Skeletal muscle cell (primary cell): ENCODE measurements around the gene SHLD1.

ENCODE experiments used
- DNase-seq: peaks from one replicate; pipeline ENCODE4 v3.0.0-alpha.2; 2010; ENCODE audit warnings: low read depth
- H3K4me3 ChIP-seq: 2 replicates; pipeline ENCODE4 v1.5.1; 2011; ENCODE audit warnings: low read depth, mild to moderate bottlenecking, control low read depth, low read length, moderate library complexity

SHLD1 gene

DNA sequence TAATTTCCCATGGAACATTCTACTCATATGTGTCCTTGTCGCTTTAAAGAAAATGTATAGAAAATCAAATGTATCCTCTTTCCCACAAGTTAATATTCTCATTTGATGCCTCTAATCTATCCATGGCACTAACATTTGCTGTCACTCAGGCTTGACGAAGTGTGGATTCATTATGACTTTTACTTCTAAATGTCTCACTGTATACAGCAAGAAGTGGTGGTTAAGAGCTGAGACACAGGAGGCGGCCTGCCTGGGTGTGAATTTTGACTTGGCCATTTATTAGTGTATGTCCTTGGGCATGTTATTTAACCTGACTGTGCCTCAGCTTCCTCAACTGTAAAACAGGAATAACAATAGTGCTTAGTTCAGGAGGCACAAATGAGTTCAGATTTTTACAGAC lies 130.1 kb downstream of the SHLD1 start:
- DNase-seq: no peak
- no peak overlapping the region for H3K4me3 ChIP-seq

DNA sequence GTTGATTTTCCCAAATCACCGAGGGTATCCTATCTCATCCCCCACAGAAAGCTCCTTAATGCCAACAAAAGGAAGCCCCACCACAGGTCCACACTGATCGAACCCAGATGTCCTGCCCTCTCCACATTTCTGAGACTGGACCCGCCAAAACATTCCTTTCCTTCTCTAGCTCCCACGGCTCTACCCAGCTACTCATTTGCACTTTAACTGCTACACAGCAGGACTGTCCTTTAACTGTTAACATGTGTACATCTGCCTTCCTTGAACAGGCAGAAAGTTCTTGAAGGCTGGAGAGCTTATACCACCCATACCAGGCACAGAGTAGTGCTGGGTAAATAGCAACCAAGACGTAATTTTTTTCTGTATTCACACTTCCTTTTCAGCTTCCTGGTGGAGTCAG lies 131.5 kb downstream of the SHLD1 start:
- H3K4me3 ChIP-seq: no peak overlapping the region
- no peak for DNase-seq

DNA sequence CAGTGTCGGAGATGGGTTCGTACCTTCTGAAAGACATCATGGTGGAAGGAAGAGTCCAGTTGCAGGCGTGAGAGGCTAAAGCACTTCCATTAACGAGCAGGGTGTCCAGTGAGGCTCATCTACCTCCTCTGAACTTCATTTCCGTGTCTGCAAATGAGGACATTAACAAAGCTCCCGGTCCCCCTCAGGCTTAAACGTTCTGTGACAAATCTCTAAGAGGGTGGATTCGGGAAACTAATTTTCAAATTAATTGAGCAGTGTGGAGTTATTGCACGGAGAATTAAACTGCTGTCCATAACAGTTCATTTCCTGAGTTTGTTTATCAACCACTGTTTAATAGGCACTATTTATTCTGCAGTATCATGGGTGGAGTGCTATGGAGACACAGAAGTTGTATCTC lies 132.0 kb downstream of the SHLD1 start:
- DNase-seq: no peak

DNA sequence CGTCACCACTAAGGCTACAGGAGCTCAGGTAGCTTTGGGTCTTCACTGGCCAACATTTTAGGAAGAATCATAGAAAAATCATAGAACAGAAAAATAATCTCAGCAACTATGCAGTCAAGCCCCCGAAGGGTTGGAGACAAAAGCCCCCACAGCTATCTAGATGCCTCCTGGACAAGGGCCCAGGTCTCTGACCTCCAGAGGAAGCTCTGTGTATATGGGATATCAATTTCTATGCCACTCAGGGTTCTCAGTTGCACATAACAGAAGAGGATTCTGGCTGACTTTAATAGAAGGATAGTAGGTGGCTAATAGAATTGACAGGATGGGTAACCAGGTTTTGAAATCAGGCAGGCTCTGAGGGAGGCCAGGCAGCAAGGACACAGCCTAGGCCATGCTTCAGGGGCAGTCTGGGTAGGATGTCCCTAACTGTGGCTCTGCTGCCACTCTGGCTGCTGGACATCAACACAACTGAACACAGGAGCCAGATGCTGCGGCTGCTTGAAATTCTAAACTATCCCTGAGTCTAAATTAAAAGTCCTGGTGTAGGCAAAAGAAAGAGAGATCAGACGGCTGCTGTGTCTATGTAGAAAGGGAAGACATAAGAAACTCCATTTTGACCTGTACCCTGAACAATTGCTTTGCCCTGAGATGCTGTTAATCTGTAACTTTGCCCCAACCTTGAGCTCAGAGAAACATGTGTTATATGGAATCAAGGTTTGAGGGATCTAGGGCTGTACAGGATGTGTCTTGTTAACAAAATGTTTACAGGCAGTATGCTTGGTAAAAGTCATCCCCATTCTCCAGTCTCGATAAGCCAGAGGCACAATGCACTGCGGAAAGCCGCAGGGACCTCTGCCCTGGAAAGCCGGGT lies 134.5 kb downstream of the SHLD1 start:
- DNase-seq: no peak
- H3K4me3 ChIP-seq: no peak overlapping the region

More for the DNA sequence above, 132.0 kb downstream of the SHLD1 start:
- no peak overlapping the region for H3K4me3 ChIP-seq

DNA sequence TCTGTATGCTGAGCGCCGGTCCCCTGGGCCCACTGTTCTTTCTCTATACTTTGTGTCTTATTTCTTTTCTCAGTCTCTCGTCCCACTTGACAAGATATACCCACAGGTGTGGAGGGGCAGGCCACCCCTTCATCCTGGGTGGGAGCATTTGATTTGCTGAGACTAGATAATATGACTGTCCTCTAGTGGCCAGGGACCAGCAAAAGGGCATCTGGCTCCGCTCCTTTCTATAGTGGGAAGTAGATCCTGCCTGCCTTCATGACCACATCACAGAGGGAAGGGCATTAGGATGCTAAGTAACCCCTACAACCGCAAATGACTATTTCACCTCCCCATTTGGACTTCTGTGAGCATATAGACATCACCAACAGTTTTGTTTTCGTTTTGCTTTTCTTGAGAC lies 135.7 kb downstream of the SHLD1 start:
- H3K4me3 ChIP-seq: no peak overlapping the region

DNA sequence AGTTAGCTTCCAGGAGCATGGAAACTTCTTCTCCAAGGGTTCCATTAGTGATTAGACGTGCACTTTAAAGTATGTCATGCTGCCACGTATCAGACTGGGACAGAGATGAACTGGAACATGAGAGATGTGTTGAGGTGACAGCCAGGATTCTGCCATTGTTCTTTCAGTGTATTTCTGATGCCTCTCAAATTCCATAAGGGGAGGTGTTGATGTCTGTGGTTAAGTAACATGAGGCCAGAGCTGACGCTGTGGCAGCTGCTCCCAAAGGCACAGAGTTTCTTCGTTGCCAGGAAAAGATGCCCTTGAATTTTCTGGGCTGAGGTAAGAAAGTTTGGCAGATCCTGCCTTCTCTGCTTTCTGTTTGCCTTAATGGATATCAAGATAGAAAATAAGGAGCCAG lies 136.6 kb downstream of the SHLD1 start:
- no peak for DNase-seq
- H3K4me3 ChIP-seq: no peak overlapping the region

More for the DNA sequence above, 135.7 kb downstream of the SHLD1 start:
- DNase-seq: no peak

DNA sequence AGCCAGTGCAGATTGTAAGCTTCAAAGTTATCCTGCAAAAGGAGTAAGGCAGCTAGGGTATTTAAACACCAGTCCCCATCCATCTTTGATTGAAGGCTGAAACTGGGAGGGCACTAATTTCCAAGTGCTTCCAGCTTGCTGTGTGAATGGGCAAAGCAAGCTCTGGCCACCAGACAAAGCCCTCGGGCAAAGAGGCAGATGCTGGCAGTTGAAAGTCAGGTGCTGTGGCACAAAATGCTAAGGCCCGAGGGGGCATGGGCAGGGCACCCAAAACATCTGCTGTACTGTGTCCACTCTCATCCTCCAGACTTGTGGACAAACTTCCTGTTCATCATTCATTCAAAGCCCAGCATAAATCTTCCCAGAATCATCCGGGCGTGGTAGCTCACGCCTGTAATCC lies 137.2 kb downstream of the SHLD1 start:
- H3K4me3 ChIP-seq: no peak overlapping the region
- DNase-seq: no peak

DNA sequence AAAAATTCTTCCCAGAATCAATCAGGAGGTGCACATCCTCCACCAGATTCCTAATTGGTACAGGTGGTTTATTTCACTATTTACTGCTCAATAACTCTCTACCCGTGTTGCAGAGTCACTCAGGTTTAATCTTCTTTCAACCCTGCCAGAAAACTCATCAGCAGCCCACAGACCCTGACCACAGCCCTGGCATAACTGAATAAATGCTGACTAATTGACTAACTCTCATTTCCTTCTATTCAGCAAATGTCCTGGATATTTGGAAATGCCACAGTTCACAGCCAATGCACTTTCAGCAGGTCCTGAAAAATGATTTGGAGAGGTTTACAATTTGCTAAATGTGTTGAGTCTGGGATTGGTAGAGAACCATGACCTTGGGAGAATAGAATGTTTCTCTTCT lies 137.8 kb downstream of the SHLD1 start:
- DNase-seq: no peak
- no peak overlapping the region for H3K4me3 ChIP-seq

DNA sequence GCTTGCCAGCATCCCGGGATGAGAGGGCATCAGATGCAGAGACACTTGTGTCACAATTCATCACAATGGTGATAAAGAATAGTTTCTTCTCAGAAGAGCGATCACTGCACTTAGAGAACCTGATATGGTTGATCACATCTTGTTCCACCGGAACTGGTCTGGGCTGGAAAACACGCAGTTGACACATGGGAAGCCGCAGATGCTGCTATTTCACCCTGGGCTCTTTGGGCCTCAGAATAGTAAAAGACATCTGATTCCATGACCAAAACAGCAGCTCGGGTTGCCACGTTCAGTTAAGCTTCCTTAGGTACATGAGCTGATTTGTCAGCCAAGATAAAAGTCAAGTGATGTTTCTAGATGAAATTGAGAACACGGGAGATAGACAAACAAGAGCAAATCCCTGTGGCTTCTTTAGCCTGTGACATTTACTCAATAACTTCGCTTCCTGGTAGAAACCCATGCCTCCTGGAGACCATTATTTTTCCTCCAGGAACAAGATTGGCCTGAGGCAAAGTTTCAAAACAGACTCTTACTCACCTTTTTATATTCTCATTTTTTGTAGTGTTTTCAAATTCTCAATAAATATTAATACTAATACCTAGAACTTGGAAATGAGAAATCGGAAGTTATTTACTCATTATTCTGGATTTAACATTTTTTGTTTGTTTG lies 140.7 kb downstream of the SHLD1 start:
- no peak for DNase-seq
- no peak overlapping the region for H3K4me3 ChIP-seq

DNA sequence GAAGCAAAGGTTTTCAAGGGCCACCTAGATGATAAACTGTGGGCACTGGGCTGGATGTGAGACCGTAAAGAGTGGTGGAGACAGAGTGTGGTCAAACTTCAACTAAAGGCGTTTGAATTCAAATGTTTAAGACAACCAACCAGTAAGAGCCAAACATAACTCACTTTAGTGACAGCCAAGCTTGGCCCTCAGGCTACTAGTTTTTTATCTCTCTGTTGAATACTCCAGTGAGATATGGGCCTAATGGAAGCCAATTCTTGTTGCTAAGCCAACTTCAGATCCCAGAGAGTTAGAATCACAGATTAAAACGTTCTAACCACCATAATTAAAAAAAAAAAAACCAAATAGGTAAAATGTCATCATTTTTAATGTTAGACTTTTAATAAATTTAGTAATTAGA lies 142.9 kb downstream of the SHLD1 start:
- no peak overlapping the region for H3K4me3 ChIP-seq
- no peak for DNase-seq

DNA sequence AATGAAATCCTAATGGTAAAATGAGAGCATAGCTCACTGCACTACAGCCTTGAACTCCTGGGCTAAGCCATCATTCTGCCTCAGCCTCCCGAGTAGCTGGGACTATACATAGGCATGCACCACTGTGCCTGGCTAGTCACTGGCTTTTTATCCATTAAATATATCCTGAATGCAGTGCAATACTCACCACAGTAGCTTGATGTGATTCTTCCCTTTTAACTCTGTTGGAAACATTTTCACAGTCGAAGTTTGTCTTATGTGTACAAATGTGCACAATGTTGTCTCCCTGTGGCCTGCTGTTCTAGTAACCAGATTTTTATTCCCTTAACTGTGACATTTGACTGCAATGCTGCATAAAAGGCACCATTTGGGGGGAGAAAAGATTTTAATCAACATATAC lies 143.4 kb downstream of the SHLD1 start:
- no peak for DNase-seq

DNA sequence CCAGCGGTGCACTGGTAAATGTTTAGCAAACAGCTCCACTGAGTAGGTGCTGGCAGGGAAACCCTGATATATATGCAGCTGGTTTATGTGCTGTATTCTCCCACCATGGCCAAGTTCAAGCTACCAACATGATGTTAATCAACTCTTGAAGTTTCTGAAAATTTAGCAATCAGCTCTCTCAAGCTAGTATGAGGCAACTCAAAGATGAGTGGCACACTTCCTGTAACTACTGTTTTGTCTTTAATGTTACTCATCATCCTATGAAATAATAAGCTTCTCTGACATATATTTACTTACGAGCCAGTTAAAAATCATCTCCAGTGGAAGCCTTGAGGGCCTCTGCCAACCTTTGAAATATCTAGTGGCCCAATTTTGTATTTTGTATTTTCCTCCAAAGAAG lies 145.4 kb downstream of the SHLD1 start:
- no peak for DNase-seq
- H3K4me3 ChIP-seq: no peak overlapping the region

More for the DNA sequence above, 143.4 kb downstream of the SHLD1 start:
- no peak overlapping the region for H3K4me3 ChIP-seq

DNA sequence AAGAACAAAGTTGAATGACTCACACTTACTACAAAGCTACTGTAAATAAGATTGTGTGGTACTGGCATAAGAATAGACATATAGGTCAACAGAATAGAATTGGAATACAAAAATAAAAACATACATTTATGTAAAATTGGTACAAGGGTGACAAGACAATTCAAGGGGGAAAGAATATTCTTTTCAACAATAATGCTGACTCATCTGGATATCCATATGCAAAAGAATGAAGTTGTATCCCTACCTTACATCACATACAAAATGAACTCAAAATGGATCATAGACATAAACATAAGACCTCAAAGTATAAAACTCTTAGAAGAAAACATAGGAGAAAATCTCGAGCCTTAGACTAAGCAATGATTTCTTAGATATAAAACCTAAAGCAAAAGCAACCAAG lies 149.2 kb downstream of the SHLD1 start:
- no peak for DNase-seq
- H3K4me3 ChIP-seq: no peak overlapping the region

DNA sequence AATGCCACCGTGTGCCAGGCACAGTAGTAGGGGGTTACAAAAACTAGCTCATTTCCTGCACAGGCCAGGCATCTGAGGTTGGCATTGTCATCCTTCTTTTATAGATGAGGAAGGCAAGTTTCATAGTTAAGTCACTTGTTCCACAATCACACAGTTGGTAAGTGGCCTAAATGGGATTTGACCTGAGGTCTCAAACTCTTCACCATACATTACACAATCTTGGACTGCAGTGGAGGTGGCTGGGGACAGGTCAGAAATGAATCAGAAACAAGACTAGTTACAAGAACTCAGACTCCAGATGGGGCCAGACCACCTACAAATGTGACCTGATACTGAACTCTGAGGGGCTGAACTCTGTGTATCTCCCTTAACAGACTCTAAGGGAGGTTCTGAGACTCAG lies 150.7 kb downstream of the SHLD1 start:
- no peak for DNase-seq
- no peak overlapping the region for H3K4me3 ChIP-seq

DNA sequence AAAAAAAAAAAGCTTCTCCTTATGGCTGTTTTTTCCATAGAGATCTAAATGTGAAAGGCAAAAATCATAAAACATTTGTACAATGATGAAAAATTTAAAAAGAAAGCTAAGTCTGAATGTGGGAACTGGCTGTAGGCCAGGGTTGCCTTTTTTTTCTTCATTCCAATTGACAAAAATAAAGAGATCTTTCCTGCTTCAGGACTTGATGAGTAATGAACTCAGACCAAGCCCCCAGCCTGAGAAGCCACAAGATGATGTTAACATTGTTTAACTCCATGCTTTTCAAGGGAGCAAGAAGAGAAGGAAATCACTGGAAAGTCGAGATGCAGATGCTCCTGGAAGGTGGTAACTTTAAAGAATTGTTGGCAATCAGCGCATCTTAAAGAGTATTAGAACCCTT lies 158.8 kb downstream of the SHLD1 start:
- no peak for DNase-seq
- H3K4me3 ChIP-seq: no peak overlapping the region

DNA sequence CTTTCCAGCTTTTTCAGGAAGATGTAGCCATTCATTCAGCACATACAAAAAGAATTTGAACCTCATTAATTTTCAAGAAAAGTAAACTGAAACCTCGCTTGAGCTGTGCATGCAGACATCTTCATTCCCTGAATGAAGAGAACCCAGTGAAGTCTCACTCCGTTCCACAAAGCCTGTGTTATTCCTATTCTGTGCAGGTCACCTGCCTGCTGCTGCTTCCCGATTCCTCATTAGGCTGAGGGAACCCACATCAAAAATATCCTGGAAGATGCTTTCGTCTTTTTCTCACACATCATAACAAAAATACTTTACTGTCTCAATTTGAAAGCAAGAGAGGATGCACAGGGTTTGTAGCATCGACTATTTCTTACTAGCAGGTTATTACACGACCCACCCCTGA lies 160.0 kb downstream of the SHLD1 start:
- DNase-seq: no peak
- H3K4me3 ChIP-seq: no peak overlapping the region

DNA sequence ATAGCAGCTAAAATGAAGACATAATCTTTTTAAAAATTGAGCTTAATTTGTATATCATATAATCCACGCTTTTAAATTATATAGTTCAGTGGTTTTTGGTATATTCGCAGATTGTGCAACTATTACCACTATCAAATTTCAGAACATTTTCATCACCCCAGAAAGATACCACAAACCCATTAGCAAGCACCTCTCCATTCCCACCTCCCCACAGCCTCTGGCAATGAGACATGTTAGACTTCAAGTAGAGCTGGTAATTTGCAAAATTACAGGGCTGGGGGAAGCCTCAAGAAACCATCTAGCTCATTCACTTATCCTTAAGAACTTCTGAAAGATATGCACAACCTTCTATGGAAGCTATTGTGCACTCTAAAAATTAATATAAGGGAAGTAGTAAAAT lies 163.0 kb downstream of the SHLD1 start:
- DNase-seq: no peak

More for the DNA sequence above, 163.0 kb downstream of the SHLD1 start:
- no peak overlapping the region for H3K4me3 ChIP-seq
